ENCODE data around the gene CDH13.

Gene CDH13

DNA sequence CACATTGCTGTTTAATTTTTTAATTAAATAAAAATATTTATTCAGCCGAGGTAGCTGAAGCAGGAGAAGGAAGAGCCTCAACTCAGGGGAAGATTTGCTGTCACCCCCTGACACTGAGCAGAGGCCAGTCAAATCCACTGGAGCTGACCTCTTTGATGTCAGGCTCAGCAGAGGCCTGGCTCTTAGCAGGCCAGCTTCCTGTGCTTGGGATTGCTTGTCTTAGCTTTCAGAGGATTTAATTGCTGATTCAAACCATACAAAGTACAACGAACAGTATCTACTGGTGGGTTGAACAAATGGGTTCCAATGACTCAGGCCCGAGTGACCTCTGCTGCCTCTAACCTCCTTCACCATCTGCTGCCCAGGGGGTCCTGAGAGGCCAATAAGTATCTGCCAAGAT, 764.0 kb downstream of the CDH13 start (continued):
- TF ChIP-seq, protein P1, sequence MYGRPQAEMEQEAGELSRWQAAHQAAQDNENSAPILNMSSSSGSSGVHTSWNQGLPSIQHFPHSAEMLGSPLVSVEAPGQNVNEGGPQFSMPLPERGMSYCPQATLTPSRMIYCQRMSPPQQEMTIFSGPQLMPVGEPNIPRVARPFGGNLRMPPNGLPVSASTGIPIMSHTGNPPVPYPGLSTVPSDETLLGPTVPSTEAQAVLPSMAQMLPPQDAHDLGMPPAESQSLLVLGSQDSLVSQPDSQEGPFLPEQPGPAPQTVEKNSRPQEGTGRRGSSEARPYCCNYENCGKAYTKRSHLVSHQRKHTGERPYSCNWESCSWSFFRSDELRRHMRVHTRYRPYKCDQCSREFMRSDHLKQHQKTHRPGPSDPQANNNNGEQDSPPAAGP (tag by site-specific recombination; IDR thresholded peaks at IDR 0.05) = no peak
- TF ChIP-seq PRDM2 (tag by site-specific recombination; IDR thresholded peaks at IDR 0.05; ENCODE audit: borderline replicate concordance) (no peak), ZNF585B (tag by site-specific recombination; IDR thresholded peaks at IDR 0.05) (no peak)
- TF ChIP-seq, protein P2, sequence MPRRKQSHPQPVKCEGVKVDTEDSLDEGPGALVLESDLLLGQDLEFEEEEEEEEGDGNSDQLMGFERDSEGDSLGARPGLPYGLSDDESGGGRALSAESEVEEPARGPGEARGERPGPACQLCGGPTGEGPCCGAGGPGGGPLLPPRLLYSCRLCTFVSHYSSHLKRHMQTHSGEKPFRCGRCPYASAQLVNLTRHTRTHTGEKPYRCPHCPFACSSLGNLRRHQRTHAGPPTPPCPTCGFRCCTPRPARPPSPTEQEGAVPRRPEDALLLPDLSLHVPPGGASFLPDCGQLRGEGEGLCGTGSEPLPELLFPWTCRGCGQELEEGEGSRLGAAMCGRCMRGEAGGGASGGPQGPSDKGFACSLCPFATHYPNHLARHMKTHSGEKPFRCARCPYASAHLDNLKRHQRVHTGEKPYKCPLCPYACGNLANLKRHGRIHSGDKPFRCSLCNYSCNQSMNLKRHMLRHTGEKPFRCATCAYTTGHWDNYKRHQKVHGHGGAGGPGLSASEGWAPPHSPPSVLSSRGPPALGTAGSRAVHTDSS (tag by site-specific recombination; IDR thresholded peaks at IDR 0.05) = no peak

DNA sequence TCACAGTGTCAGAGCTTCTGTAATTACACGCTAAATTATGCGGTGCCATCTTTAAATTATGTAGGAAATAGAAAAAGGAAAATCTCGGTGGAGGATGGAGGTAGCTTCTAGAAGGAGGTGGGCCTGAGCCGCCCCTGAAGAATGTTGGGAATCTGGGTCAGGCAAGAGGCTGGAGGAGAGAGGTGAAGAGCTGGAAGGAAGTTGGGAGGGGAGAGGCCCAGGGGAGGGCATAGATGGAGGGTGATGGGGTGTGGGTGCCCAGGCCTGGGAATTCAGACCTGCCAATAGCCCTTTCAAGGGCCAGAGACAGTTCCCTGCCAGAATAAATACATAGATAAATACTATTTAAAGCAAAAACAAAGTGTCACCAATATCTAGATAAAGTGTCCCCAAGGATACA, 766.0 kb downstream of the CDH13 start:
- H3K9me3 ChIP-seq (ENCODE audit: control insufficient read depth, insufficient read depth, low read depth, low read length) = no peaks in the 10 kb centered on the region
- H3K36me3 ChIP-seq (ENCODE audit: control insufficient read depth in 2 of 2, insufficient read depth in 1 of 2, low read length in 2 of 2) = no peaks in the 10 kb centered on the region
- POLR2A ChIA-PET = no interaction called here
- H3K4me3 ChIP-seq (ENCODE audit: low read depth, low read length) = no peak overlapping the region
- TF ChIP-seq ZNF560 (tag by site-specific recombination; IDR thresholded peaks at IDR 0.05; ENCODE audit: borderline replicate concordance) = no peak
- TF ChIP-seq ZNF266 (tag by site-specific recombination; IDR thresholded peaks at IDR 0.05; ENCODE audit: low read depth) = no peak
- TF ChIP-seq, protein P3, sequence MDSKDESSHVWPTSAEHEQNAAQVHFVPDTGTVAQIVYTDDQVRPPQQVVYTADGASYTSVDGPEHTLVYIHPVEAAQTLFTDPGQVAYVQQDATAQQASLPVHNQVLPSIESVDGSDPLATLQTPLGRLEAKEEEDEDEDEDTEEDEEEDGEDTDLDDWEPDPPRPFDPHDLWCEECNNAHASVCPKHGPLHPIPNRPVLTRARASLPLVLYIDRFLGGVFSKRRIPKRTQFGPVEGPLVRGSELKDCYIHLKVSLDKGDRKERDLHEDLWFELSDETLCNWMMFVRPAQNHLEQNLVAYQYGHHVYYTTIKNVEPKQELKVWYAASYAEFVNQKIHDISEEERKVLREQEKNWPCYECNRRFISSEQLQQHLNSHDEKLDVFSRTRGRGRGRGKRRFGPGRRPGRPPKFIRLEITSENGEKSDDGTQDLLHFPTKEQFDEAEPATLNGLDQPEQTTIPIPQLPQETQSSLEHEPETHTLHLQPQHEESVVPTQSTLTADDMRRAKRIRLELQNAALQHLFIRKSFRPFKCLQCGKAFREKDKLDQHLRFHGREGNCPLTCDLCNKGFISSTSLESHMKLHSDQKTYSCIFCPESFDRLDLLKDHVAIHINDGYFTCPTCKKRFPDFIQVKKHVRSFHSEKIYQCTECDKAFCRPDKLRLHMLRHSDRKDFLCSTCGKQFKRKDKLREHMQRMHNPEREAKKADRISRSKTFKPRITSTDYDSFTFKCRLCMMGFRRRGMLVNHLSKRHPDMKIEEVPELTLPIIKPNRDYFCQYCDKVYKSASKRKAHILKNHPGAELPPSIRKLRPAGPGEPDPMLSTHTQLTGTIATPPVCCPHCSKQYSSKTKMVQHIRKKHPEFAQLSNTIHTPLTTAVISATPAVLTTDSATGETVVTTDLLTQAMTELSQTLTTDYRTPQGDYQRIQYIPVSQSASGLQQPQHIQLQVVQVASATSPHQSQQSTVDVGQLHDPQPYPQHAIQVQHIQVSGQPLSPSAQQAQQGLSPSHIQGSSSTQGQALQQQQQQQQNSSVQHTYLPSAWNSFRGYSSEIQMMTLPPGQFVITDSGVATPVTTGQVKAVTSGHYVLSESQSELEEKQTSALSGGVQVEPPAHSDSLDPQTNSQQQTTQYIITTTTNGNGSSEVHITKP (tag by site-specific recombination; IDR thresholded peaks at IDR 0.05) = no peak
- TF ChIP-seq ZNF148 (tag by site-specific recombination; IDR thresholded peaks at IDR 0.05; ENCODE audit: borderline replicate concordance) = no peak
- TF ChIP-seq, protein P4, sequence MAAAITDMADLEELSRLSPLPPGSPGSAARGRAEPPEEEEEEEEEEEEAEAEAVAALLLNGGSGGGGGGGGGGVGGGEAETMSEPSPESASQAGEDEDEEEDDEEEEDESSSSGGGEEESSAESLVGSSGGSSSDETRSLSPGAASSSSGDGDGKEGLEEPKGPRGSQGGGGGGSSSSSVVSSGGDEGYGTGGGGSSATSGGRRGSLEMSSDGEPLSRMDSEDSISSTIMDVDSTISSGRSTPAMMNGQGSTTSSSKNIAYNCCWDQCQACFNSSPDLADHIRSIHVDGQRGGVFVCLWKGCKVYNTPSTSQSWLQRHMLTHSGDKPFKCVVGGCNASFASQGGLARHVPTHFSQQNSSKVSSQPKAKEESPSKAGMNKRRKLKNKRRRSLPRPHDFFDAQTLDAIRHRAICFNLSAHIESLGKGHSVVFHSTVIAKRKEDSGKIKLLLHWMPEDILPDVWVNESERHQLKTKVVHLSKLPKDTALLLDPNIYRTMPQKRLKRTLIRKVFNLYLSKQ (tag by site-specific recombination; IDR thresholded peaks at IDR 0.05; ENCODE audit: borderline replicate concordance) = no peak
- TF ChIP-seq ZNF169 (tag by site-specific recombination; IDR thresholded peaks at IDR 0.05) = no peak
- TF ChIP-seq ZNF292 (tag by site-specific recombination; IDR thresholded peaks at IDR 0.05; ENCODE audit: borderline replicate concordance, low read depth) = no peak
- TF ChIP-seq BCL11A (tag by site-specific recombination; IDR thresholded peaks at IDR 0.05; ENCODE audit: low read depth) = no peak
- no peak for TF ChIP-seq EGR2 (tag by site-specific recombination; IDR thresholded peaks at IDR 0.05; ENCODE audit: low read depth)
- TF ChIP-seq KLF1 (tag by site-specific recombination; IDR thresholded peaks at IDR 0.05) = no peak
- no peak for TF ChIP-seq ZFP37 (tag by site-specific recombination; IDR thresholded peaks at IDR 0.05)
- no peak overlapping the region for H3K27ac ChIP-seq (ENCODE audit: extremely low read depth, low read depth, low read length)
- H3K4me1 ChIP-seq (ENCODE audit: control insufficient read depth, insufficient read depth, low read length) = peaks cover 8% of the 10 kb centered on the region
- CTCF ChIA-PET = no interaction called here

Measured in HEK293 (cell line).